Endothelial cell of umbilical vein (primary cell): ENCODE measurements around the gene C14orf119. TPM values are rescaled to one million over a fixed set of nuclear protein-coding genes. Genes with fewer than 3 reads are reported as not detected.

Source experiments
- BruUV-seq: library from RNA; stranded (reverse); fragments of 400-500 nt; replicated peaks from 2 replicates; lab custom pipeline; 2021; lab: Mats Ljungman, UMichigan
- CTCF ChIA-PET: fragments of 300-600, 350-600 bp; sonication (Branson Sonifier 250); formaldehyde crosslinking; loops from one replicate; lab custom pipeline; 2021; ENCODE audit warnings: antibody characterized with exemption, inconsistent platforms; lab: Charles Lee
- POLR2A ChIA-PET: fragments of 300-600, 350-600 bp; sonication (Branson Sonifier 250); formaldehyde crosslinking; loops from one replicate; lab custom pipeline; 2021; ENCODE audit warnings: antibody characterized with exemption, inconsistent platforms; lab: Charles Lee
- DNase-seq: peaks from one replicate; pipeline ENCODE4 v3.0.0-alpha.2; 2011; ENCODE audit warnings: low read depth, low spot score
- FAIRE-seq: peaks from 2 replicates; lab custom pipeline; 2011; peaks lifted over from hg19 to GRCh38; lab: Jason Lieb, UNC
- H2AFZ ChIP-seq: 2 replicates; pipeline ENCODE4 v1.6.0; 2012; ENCODE audit warnings: low read depth, low read length, control low read depth, inconsistent platforms
- H3K27ac ChIP-seq: 2 replicates; pipeline ENCODE4 v1.5.1; 2011; ENCODE audit warnings: low read depth, mild to moderate bottlenecking, control low read depth, low read length, moderate library complexity; ENCODE audit not compliant: insufficient read depth
- H3K27me3 ChIP-seq, 2 experiments: 2 replicates each; pipeline versions ENCODE4 v1.6.0 to v1.6.1; 2011; ENCODE audit warnings: low read length in 2 of 2, mixed read lengths in 1 of 2; ENCODE audit not compliant: control insufficient read depth in 2 of 2, insufficient read depth in 2 of 2
- H3K36me3 ChIP-seq, 2 experiments: 2 replicates in 1 of 2; 3 replicates in 1 of 2; pipeline ENCODE4 v1.5.1; 2011; ENCODE audit warnings: low read length in 2 of 2, mild to moderate bottlenecking in 1 of 2, moderate library complexity in 1 of 2; ENCODE audit not compliant: control insufficient read depth in 2 of 2, insufficient read depth in 2 of 2; ENCODE audit errors: extremely low read depth in 1 of 2
- H3K4me1 ChIP-seq: 3 replicates; pipeline ENCODE4 v1.5.1; 2011; ENCODE audit warnings: mild to moderate bottlenecking, low read length; ENCODE audit not compliant: control insufficient read depth, insufficient read depth; ENCODE audit errors: extremely low read depth
- H3K4me2 ChIP-seq: 2 replicates; pipeline ENCODE4 v1.6.1; 2011; ENCODE audit warnings: low read length, control low read depth, mixed read lengths; ENCODE audit not compliant: insufficient read depth
- H3K4me3 ChIP-seq, 3 experiments: fragments of 200-600 bp in 1 of 3; sonication (generic), shearing (Covaris generic) in 1 of 3; replicated peaks in 1 of 3; 2 replicates each; pipeline ENCODE4 v1.5.1; 2011 to 2016; ENCODE audit warnings: control low read depth in 3 of 3, low read length in 3 of 3, mild to moderate bottlenecking in 2 of 3, inconsistent platforms in 1 of 3, low read depth in 1 of 3, moderate library complexity in 1 of 3; ENCODE audit not compliant: insufficient read depth in 1 of 3
- H3K79me2 ChIP-seq: 2 replicates; pipeline ENCODE4 v1.6.0; 2012; ENCODE audit warnings: low read length, inconsistent platforms; ENCODE audit not compliant: control insufficient read depth, insufficient read depth
- H3K9ac ChIP-seq: replicated peaks from 2 replicates; pipeline ENCODE3; 2011; ENCODE audit warnings: low read length, control low read depth; ENCODE audit not compliant: insufficient read depth; ENCODE audit errors: extremely low read depth
- H3K9me1 ChIP-seq: replicated peaks from 3 replicates; pipeline ENCODE4 v1.6.0; 2011; ENCODE audit warnings: mild to moderate bottlenecking, low read length; ENCODE audit not compliant: control insufficient read depth, insufficient read depth; ENCODE audit errors: extremely low read depth
- H3K9me3 ChIP-seq: replicated peaks from 2 replicates; pipeline ENCODE4 v1.5.1; 2012; ENCODE audit warnings: low read length, inconsistent platforms; ENCODE audit not compliant: control insufficient read depth, insufficient read depth
- H4K20me1 ChIP-seq: replicated peaks from 2 replicates; pipeline ENCODE3; 2011; ENCODE audit warnings: mild to moderate bottlenecking, low read length; ENCODE audit not compliant: control insufficient read depth, insufficient read depth; ENCODE audit errors: extremely low read depth
- CTCF ChIP-seq, 2 donors: IDR thresholded peaks; 1 replicate in 1 of 2; 2 replicates in 1 of 2; pipeline ENCODE4 v1.5.1; 2011; ENCODE audit warnings: low read length in 2 of 2, mild to moderate bottlenecking in 2 of 2, moderate library complexity in 2 of 2, control low read depth in 1 of 2, inconsistent platforms in 1 of 2, low read depth in 1 of 2; ENCODE audit not compliant: insufficient read depth in 1 of 2; ENCODE audit errors: extremely low read depth in 1 of 2
- EZH2 ChIP-seq: IDR thresholded peaks from 2 replicates; pipeline ENCODE4 v1.6.1; 2012; ENCODE audit warnings: borderline replicate concordance, low read depth, mild to moderate bottlenecking, moderate library complexity, low read length, inconsistent platforms; ENCODE audit not compliant: severe bottlenecking
- FOS ChIP-seq: IDR thresholded peaks from 2 replicates; pipeline ENCODE4 v1.6.1; 2011; ENCODE audit warnings: mild to moderate bottlenecking, low read length, moderate library complexity, borderline replicate concordance; ENCODE audit not compliant: insufficient read depth
- GATA2 ChIP-seq: IDR thresholded peaks from 2 replicates; pipeline ENCODE4 v1.7.0; 2011; ENCODE audit warnings: low read depth, mild to moderate bottlenecking, moderate library complexity, mixed read lengths, low read length; ENCODE audit not compliant: insufficient read length, insufficient read depth
- JUN ChIP-seq: IDR thresholded peaks from 2 replicates; pipeline ENCODE4 v1.6.1; 2011; ENCODE audit warnings: borderline replicate concordance, low read depth; ENCODE audit not compliant: insufficient read length, insufficient read depth
- MAX ChIP-seq: IDR thresholded peaks from 2 replicates; pipeline ENCODE4 v1.6.1; 2011; ENCODE audit not compliant: insufficient read depth, insufficient read length
- MYC ChIP-seq: IDR thresholded peaks from one replicate; pipeline ENCODE4 v1.6.1; 2011; ENCODE audit warnings: mild to moderate bottlenecking, low read depth, low read length
- POLR2A ChIP-seq: IDR thresholded peaks from 2 replicates; pipeline ENCODE4 v1.6.1; 2012; ENCODE audit warnings: low read depth, mild to moderate bottlenecking, control low read depth, low read length
- POLR2AphosphoS5 ChIP-seq: IDR thresholded peaks from 2 replicates; pipeline ENCODE4 v1.6.1; 2012; ENCODE audit warnings: low read depth, mild to moderate bottlenecking, control low read depth, low read length, moderate library complexity; ENCODE audit not compliant: insufficient read depth
- dilution Hi-C: fragments of 300-500 bp; cut with MboI; formaldehyde crosslinking; loops from one replicate; pipeline ENCODE4 v1.15.0; 2019; ENCODE audit warnings: low sequenced_read_pairs; ENCODE audit not compliant: extremely low pct_ligation_motif_present
- intact Hi-C: fragments of 100-400 bp; cut with micrococcal nuclease; formaldehyde crosslinking; loops from one replicate; pipeline ENCODE4 v1.10.0; 2022
- polyA plus RNA-seq, 4 experiments: library from polyadenylated mRNA; depleted of rRNA in 3 of 4; stranded (reverse) in 3 of 4; unstranded in 1 of 4; fragments of >200 nt; gene quantifications; 2 replicates each; pipeline versions ENCODE4 v1.2.1 to v1.2.3, GENCODE V29; 2011 to 2012; ENCODE audit warnings: missing spikeins in 1 of 4
- total RNA-seq: library from RNA; stranded (reverse); gene quantifications from 2 replicates; pipeline ENCODE4 v1.2.3, GENCODE V29; 2021

C14orf119 gene
- total and polyA plus RNA-seq, 2 donors (not counting 3 experiments of a cell fraction or from before 2014, with no cell fraction given): 58.3 to 60.5 TPM

GRCh38 chr14:23112359-23113178 is 17.3 kb downstream of the C14orf119 start:
- no peaks in the 10 kb centered on the region for H3K9me3 ChIP-seq
- peaks cover 13% of the 10 kb centered on the region for H3K4me1 ChIP-seq
- H3K36me3 ChIP-seq: no peaks in the 10 kb centered on the region
- no peak overlapping the region for H3K9ac ChIP-seq
- no peak overlapping the region for H3K4me3 ChIP-seq
- BruUV-seq: no TSS peak
- no peak for TF ChIP-seq POLR2AphosphoS5
- no peak for TF ChIP-seq MYC
- TF ChIP-seq FOS: no peak
- no peak for TF ChIP-seq EZH2
- TF ChIP-seq JUN: no peak
- TF ChIP-seq POLR2A: no peak
- no peak for TF ChIP-seq GATA2
- TF ChIP-seq MAX: no peak
- TF ChIP-seq CTCF (IDR thresholded peaks at IDR 0.05; ENCODE audit: extremely low read depth in 1 of 2, insufficient read depth in 1 of 2, low read depth in 1 of 2, low read length in 2 of 2): no peak
- no peak for FAIRE-seq
- CTCF ChIA-PET: interaction anchor here (0.6 to 6.7 kb wide), 6 partner anchors 8 to 125 kb away, joined by 3 to 141 read pairs (median 64); no protein-coding TSS in a partner anchor
- intact Hi-C loops: no loop called here
- DNase-seq: no peak
- dilution Hi-C loops: no loop called here
- no peaks in the 10 kb centered on the region for H3K79me2 ChIP-seq
- H3K9me1 ChIP-seq: no peaks in the 10 kb centered on the region
- H3K4me2 ChIP-seq: no peak overlapping the region
- peaks cover 9 to 10% of the 10 kb centered on the region in 2 experiments for H3K27me3 ChIP-seq
- H4K20me1 ChIP-seq: no peaks in the 10 kb centered on the region
- no peak overlapping the region for H3K27ac ChIP-seq
- no peak overlapping the region for H2AFZ ChIP-seq
- POLR2A ChIA-PET: no interaction called here
